HEK293T (cell line): ENCODE results near the gene FNBP1L.
A peak's percentile ranks its signal among the peaks of the same experiment; 100 is the strongest.

Experiments
- CTCF ChIA-PET: fragments of 350-600 bp; formaldehyde crosslinking; extraction: SDS; loops from one replicate; lab custom pipeline; 2021; ENCODE audit warnings: antibody characterized with exemption, inconsistent platforms; lab: Yijun Ruan, JAX
- POLR2A ChIA-PET: fragments of 350-600 bp; formaldehyde crosslinking; extraction: SDS; loops from one replicate; lab custom pipeline; 2020; ENCODE audit warnings: antibody characterized with exemption, inconsistent platforms; lab: Yijun Ruan, JAX
- DNase-seq: peaks from one replicate; pipeline ENCODE4 v3.0.0; 2012; ENCODE audit warnings: mixed read lengths; ENCODE audit errors: extremely low spot score
- ARNT ChIP-seq: fragments of 450-650 bp; IDR thresholded peaks from 2 replicates; pipeline ENCODE4 v1.6.1; 2017; ENCODE audit warnings: mild to moderate bottlenecking
- BHLHE40 ChIP-seq: fragments of 450-650 bp; IDR thresholded peaks from 2 replicates; pipeline ENCODE4 v1.6.1; 2016; ENCODE audit warnings: mild to moderate bottlenecking, moderate library complexity, borderline replicate concordance
- CTBP1 ChIP-seq: fragments of 450-650 bp; IDR thresholded peaks from 2 replicates; pipeline ENCODE4 v1.6.1; 2016; ENCODE audit warnings: borderline replicate concordance
- ELF4 ChIP-seq: fragments of 450-650 bp; IDR thresholded peaks from 2 replicates; pipeline ENCODE4 v1.6.1; 2017; ENCODE audit warnings: antibody characterized with exemption
- FOXA1 ChIP-seq: fragments of 450-650 bp; IDR thresholded peaks from 2 replicates; pipeline ENCODE4 v1.6.1; 2016; ENCODE audit warnings: mild to moderate bottlenecking
- FOXK2 ChIP-seq: fragments of 450-650 bp; IDR thresholded peaks from 2 replicates; pipeline ENCODE4 v1.6.1; 2016; ENCODE audit warnings: mild to moderate bottlenecking
- FOXM1 ChIP-seq: fragments of 450-650 bp; IDR thresholded peaks from 2 replicates; pipeline ENCODE4 v1.6.1; 2017; ENCODE audit warnings: mild to moderate bottlenecking, borderline replicate concordance
- HDGF ChIP-seq: fragments of 450-650 bp; IDR thresholded peaks from 2 replicates; pipeline ENCODE4 v1.6.1; 2017; ENCODE audit warnings: antibody characterized with exemption, borderline replicate concordance
- L3MBTL2 ChIP-seq: fragments of 450-650 bp; conservative IDR thresholded peaks from 2 replicates; pipeline ENCODE4 v1.6.1; 2016; ENCODE audit warnings: mild to moderate bottlenecking
- LEF1 ChIP-seq: fragments of 450-650 bp; IDR thresholded peaks from 2 replicates; pipeline ENCODE4 v1.6.1; 2017; ENCODE audit warnings: mild to moderate bottlenecking, borderline replicate concordance
- NFRKB ChIP-seq: fragments of 450-650 bp; IDR thresholded peaks from 2 replicates; pipeline ENCODE4 v1.6.1; 2016; ENCODE audit warnings: mild to moderate bottlenecking, moderate library complexity
- PKNOX1 ChIP-seq: fragments of 450-650 bp; IDR thresholded peaks from 2 replicates; pipeline ENCODE4 v1.6.1; 2016
- SP1 ChIP-seq: fragments of 450-650 bp; IDR thresholded peaks from 2 replicates; pipeline ENCODE4 v1.6.1; 2017
- SUZ12 ChIP-seq: fragments of 450-650 bp; IDR thresholded peaks from 2 replicates; pipeline ENCODE4 v1.6.1; 2016; ENCODE audit warnings: mild to moderate bottlenecking
- TARDBP ChIP-seq: fragments of 450-650 bp; IDR thresholded peaks from 2 replicates; pipeline ENCODE4 v1.6.1; 2016
- ZNF384 ChIP-seq: fragments of 450-650 bp; IDR thresholded peaks from 2 replicates; pipeline ENCODE4 v1.6.1; 2016

FNBP1L gene

GRCh38 chr1:93447481-93448291 is at the start of gene FNBP1L:
TSS of gene FNBP1L (plus strand) at chr1:93448118. CDS start at chr1:93448282, 164 bp downstream.
- peak; percentile 94 for DNase-seq
- POLR2A ChIA-PET = interaction anchor here (0.8 to 1.6 kb wide), 8 partner anchors 9 to 400 kb away, joined by 3 to 5 read pairs (median 3); partner anchors contain the start of gene DR1

GRCh38 chr1:93399781-93400180 is 48.1 kb upstream of the FNBP1L start:
- no peak for DNase-seq
- CTCF ChIA-PET = no interaction called here
- POLR2A ChIA-PET = no interaction called here
- no peak for TF ChIP-seq NFRKB

More at GRCh38 chr1:93447481-93448291, at the start of gene FNBP1L:
- no peak for TF ChIP-seq NFRKB
- CTCF ChIA-PET = interaction anchor here (0.8 to 1.0 kb wide), 2 partner anchors 143 to 181 kb away, joined by 3 to 6 read pairs; no protein-coding TSS in a partner anchor

GRCh38 chr1:93408203-93408602 is 39.7 kb upstream of the FNBP1L start:
- DNase-seq = no peak
- TF ChIP-seq BHLHE40 (no peak), ZNF384 (no peak), HDGF (no peak), FOXK2 (no peak), SUZ12 (no peak), L3MBTL2 (no peak), TARDBP (no peak), SP1 (no peak), CTBP1 (no peak), FOXA1 (no peak), LEF1 (no peak)
- POLR2A ChIA-PET = no interaction called here
- CTCF ChIA-PET = no interaction called here

GRCh38 chr1:93411000-93411399 is 36.9 kb upstream of the FNBP1L start:
- ChIA-PET CTCF (no interaction called here), POLR2A (no interaction called here)
- DNase-seq = no peak
- TF ChIP-seq L3MBTL2 (no peak), ELF4 (no peak), TARDBP (no peak), NFRKB (no peak), BHLHE40 (no peak), FOXA1 (no peak), ZNF384 (no peak), HDGF (no peak), LEF1 (no peak)

GRCh38 chr1:93414749-93415148 is 33.2 kb upstream of the FNBP1L start:
- POLR2A ChIA-PET = no interaction called here
- CTCF ChIA-PET = no interaction called here

GRCh38 chr1:93415296-93415695 is 32.6 kb upstream of the FNBP1L start:
- POLR2A ChIA-PET = no interaction called here
- CTCF ChIA-PET = no interaction called here
- no peak for TF ChIP-seq TARDBP
- no peak for TF ChIP-seq NFRKB
- no peak for TF ChIP-seq SUZ12
- no peak for TF ChIP-seq FOXM1
- TF ChIP-seq FOXA1 = no peak
- no peak for TF ChIP-seq PKNOX1
- no peak for TF ChIP-seq SP1
- TF ChIP-seq L3MBTL2 = no peak
- TF ChIP-seq LEF1 = no peak
- no peak for TF ChIP-seq ZNF384
- TF ChIP-seq CTBP1 = no peak
- TF ChIP-seq FOXK2 = no peak
- no peak for TF ChIP-seq ELF4
- TF ChIP-seq ARNT = no peak
- no peak for TF ChIP-seq HDGF
- TF ChIP-seq BHLHE40 = no peak
- no peak for DNase-seq

More at GRCh38 chr1:93414749-93415148, 33.2 kb upstream of the FNBP1L start:
- no peak for TF ChIP-seq FOXA1
- no peak for TF ChIP-seq PKNOX1
- DNase-seq = no peak

GRCh38 chr1:93416183-93416582 is 31.7 kb upstream of the FNBP1L start:
- TF ChIP-seq PKNOX1 (no peak), SUZ12 (no peak), LEF1 (no peak), ELF4 (no peak)
- CTCF ChIA-PET = no interaction called here
- POLR2A ChIA-PET = no interaction called here
- DNase-seq = no peak
